SH-SY5Y (cell line): Measurements from ENCODE around the gene ZMYND11.

Source experiments
- GATA2 ChIP-seq: IDR thresholded peaks from 2 replicates; pipeline ENCODE4 v1.6.1; 2011; ENCODE audit warnings: mild to moderate bottlenecking, low read depth, low read length
- GATA3 ChIP-seq: IDR thresholded peaks from 2 replicates; pipeline ENCODE4 v1.6.1; 2011; ENCODE audit warnings: low read depth, mild to moderate bottlenecking, low read length, moderate library complexity

- TF ChIP-seq GATA3 (no peak), GATA2 (no peak)
Observed at GRCh38 chr10:132946-133898, 2.0 kb upstream of the ZMYND11 start.
